ENCODE data around the gene GSTK1.
"Not testable (repeated sequence)": the region's sequence is repeated elsewhere in the genome, so short reads cannot be mapped to it uniquely, and the experiment has no call there.

GSTK1 gene

GRCh38 chr7:143238289-143238980 lies 24.8 kb upstream of the GSTK1 start:
- DNase-seq (ENCODE audit: extremely low read depth in 1 of 2, low read depth in 1 of 2): no peak

GRCh38 chr7:143239813-143240212 lies 23.4 kb upstream of the GSTK1 start:
- no peak for DNase-seq (ENCODE audit: extremely low read depth in 1 of 2, low read depth in 1 of 2)

DNA sequence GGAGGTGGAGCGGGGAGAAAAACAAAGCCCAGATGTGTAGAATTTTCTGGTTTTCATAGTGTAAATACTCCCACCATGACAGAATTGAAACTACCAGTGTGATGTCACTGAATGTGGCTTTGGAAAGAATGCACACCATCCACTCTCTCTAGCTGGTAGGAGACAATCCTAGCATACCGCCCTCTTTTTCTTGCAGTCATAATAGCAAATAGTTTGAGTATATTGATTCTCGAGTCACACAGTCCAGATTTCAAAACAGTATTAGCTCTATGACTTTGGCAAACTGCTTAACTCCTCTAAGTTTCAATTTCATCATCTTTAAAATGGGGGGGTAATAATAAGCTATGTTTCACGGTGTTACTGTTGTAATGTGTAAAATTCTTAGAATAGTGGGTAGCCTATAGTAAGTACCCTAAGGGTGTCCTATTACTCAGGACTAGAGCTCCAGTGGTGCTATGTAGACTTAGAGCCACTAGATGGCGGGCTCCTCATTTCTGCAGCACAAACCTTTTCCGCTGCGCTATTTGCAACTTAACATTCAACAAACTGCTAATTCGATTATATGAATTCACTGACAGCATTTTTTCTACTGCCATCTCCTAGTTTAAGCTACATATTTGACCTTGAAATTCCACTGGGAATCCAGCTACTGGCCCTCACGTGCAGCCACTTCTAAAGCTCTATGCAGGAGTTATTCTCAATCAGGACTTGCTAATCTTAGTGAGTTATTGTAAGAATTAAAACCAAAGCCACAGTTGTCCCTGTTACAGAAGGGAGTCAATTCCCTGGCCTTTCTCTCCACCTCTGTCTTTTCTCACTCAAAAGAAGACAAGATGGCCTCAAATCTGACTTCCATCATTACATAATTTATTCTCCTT lies 22.7 kb upstream of the GSTK1 start:
- peak; percentile 43 to 44 for DNase-seq (ENCODE audit: extremely low read depth in 1 of 2, low read depth in 1 of 2)

GRCh38 chr7:143242306-143242705 lies 20.9 kb upstream of the GSTK1 start:
- no peak for DNase-seq (ENCODE audit: extremely low read depth in 1 of 2, low read depth in 1 of 2)

DNA sequence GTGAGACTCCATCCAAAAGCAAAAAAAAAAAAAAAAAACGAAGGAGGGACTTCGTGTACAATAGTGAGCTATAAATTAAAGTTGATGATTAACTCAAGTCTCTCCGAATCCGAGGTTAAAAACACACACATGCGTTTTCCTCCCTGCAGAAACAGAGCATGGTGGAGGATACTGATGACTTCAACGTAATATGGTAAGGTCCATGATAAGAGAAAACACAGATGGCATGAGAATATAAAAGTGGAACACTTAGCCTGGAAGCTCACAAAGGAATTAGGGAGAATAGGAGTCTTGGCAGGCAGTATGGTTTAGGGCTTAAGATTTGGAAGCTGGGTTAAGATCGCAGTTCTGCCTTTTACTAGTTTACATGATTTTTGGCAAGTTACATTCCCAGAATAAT lies 20.1 kb upstream of the GSTK1 start:
- no peak for DNase-seq (ENCODE audit: extremely low read depth in 1 of 2, low read depth in 1 of 2)

DNA sequence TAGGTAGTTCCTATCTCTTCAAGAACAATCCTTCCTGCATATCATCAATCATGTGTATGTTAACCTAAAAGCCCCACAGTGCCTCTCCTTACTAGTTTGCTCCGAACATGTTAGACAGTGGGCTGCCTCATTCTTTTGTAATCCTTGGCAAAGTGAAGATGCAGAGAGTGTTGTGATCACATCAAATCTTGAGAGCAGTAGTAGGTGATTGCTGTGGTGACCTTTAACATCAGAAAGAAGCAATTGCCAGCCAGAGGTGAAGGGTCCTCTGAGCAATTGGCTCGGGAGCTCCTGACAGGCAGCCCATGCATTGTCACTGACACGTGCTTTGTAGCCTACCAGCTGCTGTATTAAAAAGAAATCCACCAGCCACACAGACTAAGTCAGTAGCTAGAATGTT lies 19.6 kb upstream of the GSTK1 start:
- no peak for DNase-seq (ENCODE audit: extremely low read depth in 1 of 2, low read depth in 1 of 2)

- DNase-seq (ENCODE audit: extremely low read depth in 1 of 2, low read depth in 1 of 2): no peak
These were observed 18.9 kb upstream of the GSTK1 start for GRCh38 chr7:143244321-143244720.

DNA sequence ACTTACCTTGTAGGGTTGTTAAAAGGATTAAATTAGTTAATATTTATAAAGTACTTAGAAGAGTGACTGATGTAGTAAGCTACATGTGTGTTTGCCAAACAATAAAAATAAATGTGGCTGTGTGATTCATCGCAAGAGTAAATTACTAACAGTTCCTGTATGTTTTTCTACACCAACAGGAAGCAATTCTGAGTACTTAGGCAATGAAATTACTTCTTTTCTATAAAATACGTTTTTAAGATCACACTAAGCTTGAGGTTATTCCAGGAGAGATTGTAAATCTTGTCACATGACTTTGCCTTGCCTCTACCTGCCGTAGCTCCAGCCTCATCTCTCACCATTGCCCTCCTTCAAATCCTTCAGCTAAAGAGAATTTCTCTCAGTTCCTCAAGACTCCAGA lies 18.1 kb upstream of the GSTK1 start:
- DNase-seq (ENCODE audit: extremely low read depth in 1 of 2, low read depth in 1 of 2): no peak

GRCh38 chr7:143247372-143247771 lies 15.9 kb upstream of the GSTK1 start:
- no peak for DNase-seq (ENCODE audit: extremely low read depth in 1 of 2, low read depth in 1 of 2)

DNA sequence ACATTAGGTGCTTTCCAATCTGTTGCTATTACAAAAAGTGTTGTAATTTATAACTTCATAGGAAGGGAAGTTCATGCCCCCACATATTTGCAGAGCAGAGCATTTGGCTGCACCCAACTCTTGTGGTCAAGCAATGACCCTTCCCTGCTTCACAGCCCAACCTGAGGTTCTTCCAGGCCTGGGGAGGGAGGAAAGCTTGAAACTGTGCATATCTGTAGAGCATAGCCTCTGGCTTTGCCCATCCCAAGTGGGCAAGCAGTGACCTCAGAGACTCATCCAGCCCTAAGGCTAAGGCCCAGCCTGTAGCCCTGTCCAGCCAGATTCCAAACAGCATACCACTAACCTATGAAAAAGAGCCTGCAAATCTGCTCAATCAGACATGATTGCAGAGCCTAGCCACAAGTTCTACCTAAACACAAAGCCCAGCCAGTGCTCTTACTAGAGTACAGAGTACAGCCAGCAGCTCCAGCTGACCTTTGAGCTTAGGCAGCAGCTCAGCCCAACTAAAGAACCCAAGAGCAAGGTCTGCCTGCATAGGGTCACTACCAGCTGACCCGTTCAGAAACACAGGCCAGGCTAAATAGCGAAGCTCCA lies 14.4 kb upstream of the GSTK1 start:
- no peak for DNase-seq (ENCODE audit: extremely low read depth in 1 of 2, low read depth in 1 of 2)

GRCh38 chr7:143250199-143250598 lies 13.0 kb upstream of the GSTK1 start:
- no peak for DNase-seq (ENCODE audit: extremely low read depth in 1 of 2, low read depth in 1 of 2)

- no peak for DNase-seq (ENCODE audit: extremely low read depth in 1 of 2, low read depth in 1 of 2)
These were observed 12.4 kb upstream of the GSTK1 start for GRCh38 chr7:143250822-143251221.

GRCh38 chr7:143252006-143252405 lies 11.2 kb upstream of the GSTK1 start:
- no peak for DNase-seq (ENCODE audit: extremely low read depth in 1 of 2, low read depth in 1 of 2)

DNA sequence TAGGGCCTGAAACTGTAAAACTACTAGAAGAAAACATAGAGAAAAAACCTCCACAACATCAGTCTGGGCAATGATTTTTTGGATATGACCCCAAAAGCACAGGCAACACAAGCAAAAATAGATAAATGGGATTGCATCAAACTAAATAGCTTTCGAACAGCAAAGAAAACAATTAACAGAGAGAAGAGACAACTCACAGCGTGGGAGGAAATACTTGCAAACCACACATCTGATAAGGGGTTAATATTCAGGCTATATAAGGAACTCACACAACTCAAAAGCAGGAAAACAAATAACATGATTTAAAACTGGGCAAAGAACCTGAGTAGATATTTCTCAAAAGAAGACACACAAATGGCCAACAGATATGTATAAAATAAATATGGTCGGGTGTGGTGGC lies 7.7 kb upstream of the GSTK1 start:
- no peak for DNase-seq (ENCODE audit: extremely low read depth in 1 of 2, low read depth in 1 of 2)

DNA sequence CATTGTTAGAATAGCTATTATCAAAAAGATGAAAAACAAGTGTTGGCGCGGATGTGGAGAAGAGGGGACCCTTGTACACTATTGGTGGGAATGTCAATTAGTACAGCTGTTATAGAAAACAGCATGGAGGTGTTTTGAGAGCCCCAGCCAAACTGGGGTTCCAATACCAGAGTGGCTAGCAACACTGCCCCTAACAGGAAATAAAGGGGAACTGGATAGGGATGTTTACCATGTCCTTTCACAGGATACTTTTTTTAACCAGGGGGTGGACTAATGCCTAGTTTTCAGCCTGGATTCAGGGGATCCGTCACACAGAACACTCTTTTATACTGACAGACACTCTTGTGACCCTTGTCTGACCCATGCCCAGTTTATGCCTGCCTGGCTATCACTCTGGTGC lies 6.9 kb upstream of the GSTK1 start:
- DNase-seq (ENCODE audit: extremely low read depth in 1 of 2, low read depth in 1 of 2): no peak

GRCh38 chr7:143256932-143257331 lies 6.3 kb upstream of the GSTK1 start:
- DNase-seq (ENCODE audit: extremely low read depth in 1 of 2, low read depth in 1 of 2): no peak

GRCh38 chr7:143257501-143257900 lies 5.7 kb upstream of the GSTK1 start:
- DNase-seq (ENCODE audit: extremely low read depth in 1 of 2, low read depth in 1 of 2): no peak

DNA sequence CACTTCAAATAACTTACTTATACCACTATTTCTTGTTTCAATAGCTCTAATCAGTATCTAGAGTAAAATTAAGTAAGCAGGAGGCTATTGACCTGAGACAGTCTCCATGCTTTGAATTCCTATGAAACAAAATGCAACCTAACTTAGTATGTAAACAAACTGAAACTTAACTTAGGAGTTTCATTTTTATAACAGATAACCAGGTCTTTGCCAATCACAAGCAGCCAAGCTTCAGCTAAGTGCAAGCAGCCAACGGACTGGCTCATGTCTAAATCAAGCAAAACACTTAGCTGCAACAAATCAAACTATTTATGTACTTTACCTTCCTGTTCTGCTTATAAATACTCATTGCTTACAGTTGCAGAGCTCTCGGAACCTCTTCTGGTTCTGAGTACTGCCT lies 4.4 kb upstream of the GSTK1 start:
- DNase-seq (ENCODE audit: extremely low read depth in 1 of 2, low read depth in 1 of 2): no peak

DNA sequence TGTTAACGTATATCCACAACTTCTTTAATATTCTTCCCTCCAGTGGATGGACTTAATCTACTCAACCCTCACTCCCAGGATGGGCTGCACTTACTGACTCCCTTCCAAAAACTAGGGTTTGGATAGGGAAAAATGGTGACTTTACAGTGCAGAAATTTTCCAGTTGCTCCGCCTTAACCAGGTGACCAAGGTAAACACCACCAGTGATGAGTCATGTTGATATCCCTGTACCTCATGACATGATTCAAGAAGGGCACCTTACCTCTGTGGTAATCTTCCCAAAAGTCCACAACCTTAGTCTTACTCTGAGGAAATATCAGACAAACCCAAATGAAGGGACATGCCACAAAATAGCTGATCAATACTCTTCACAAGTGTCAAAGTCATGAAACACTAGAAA lies 3.5 kb upstream of the GSTK1 start:
- DNase-seq (ENCODE audit: extremely low read depth in 1 of 2, low read depth in 1 of 2): no peak

- DNase-seq (ENCODE audit: extremely low read depth in 1 of 2, low read depth in 1 of 2): no peak
These were observed 1.3 kb upstream of the GSTK1 start for GRCh38 chr7:143261901-143262300.

DNA sequence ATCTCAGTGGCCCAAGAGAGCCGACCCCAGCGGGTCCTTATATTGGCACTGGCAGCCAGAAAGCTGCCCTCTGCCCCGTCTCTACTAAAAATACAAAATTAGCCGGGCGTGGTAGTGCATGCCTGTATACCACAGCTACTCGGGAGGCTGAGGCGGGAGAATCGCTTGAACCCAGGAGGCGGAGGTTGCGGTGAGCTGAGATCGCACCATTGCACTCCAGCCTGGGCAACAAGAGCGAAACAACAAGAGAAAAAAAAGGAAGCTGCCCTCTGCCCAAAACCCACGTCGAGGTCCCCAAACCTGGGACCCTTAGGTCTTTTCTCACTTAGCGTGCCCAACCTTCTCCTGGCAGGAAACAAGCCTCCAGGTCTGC lies 941 bp downstream of the GSTK1 start:
- not testable (repeated sequence) for DNase-seq (ENCODE audit: extremely low read depth in 1 of 2, low read depth in 1 of 2)
